GM23338 (cell line): ENCODE measurements around the gene ANKZF1. TPM values are rescaled to one million over a fixed set of nuclear protein-coding genes. Genes with fewer than 3 reads are reported as not detected.

Experiments used
- ATAC-seq: fragments of 200-7000 bp; cut with Tn5 transposase; 3 replicates; pipeline ENCODE4 v1.9.1; 2020
- DNase-seq: peaks from one replicate; pipeline ENCODE4 v3.0.0-alpha.2; 2015; ENCODE audit warnings: low spot score
- H2AFZ ChIP-seq: fragments of 200-600 bp; sonication (generic); 2 replicates; pipeline ENCODE4 v1.8.0; 2016; ENCODE audit warnings: antibody characterized with exemption, mild to moderate bottlenecking, moderate library complexity
- H3F3A ChIP-seq: fragments of 200-600 bp; sonication (generic); replicated peaks from 2 replicates; pipeline ENCODE4 v1.8.0; 2017; ENCODE audit warnings: antibody characterized with exemption, mixed run types, low read depth
- H3K27ac ChIP-seq: fragments of 200-600 bp; sonication (generic); 2 replicates; pipeline ENCODE4 v1.6.1; 2016; ENCODE audit warnings: low read depth
- H3K27me3 ChIP-seq: fragments of 200-600 bp; sonication (generic); 2 replicates; pipeline ENCODE4 v1.8.0; 2016; ENCODE audit warnings: mild to moderate bottlenecking, mixed run types, moderate library complexity; ENCODE audit not compliant: insufficient read depth
- H3K36me3 ChIP-seq: fragments of 200-600 bp; sonication (generic); 2 replicates; pipeline ENCODE4 v1.8.0; 2016; ENCODE audit warnings: mild to moderate bottlenecking; ENCODE audit not compliant: insufficient read depth
- H3K4me1 ChIP-seq: fragments of 200-600 bp; sonication (generic); 2 replicates; pipeline ENCODE4 v1.8.0; 2016; ENCODE audit warnings: mild to moderate bottlenecking, moderate library complexity; ENCODE audit not compliant: insufficient read depth
- H3K4me2 ChIP-seq: fragments of 200-600 bp; sonication (generic); 2 replicates; pipeline ENCODE4 v1.7.1; 2017; ENCODE audit warnings: mixed run types
- H3K4me3 ChIP-seq: fragments of 200-600 bp; sonication (generic); 2 replicates; pipeline ENCODE4 v1.6.1; 2016; ENCODE audit warnings: mixed run types
- H3K79me2 ChIP-seq: fragments of 200-600 bp; sonication (generic); replicated peaks from 2 replicates; pipeline ENCODE4 v1.8.0; 2017; ENCODE audit warnings: mild to moderate bottlenecking; ENCODE audit not compliant: insufficient read depth
- H3K9me2 ChIP-seq: fragments of 200-600 bp; sonication (generic); 2 replicates; pipeline ENCODE4 v1.8.0; 2017; ENCODE audit not compliant: insufficient read depth
- H4K20me1 ChIP-seq: fragments of 200-600 bp; sonication (generic); replicated peaks from 2 replicates; pipeline ENCODE4 v1.8.0; 2017; ENCODE audit warnings: mild to moderate bottlenecking; ENCODE audit not compliant: insufficient read depth
- H3K27ac Mint-ChIP-seq: 2 replicates; pipeline ENCODE4 v1.8.0; 2020; ENCODE audit warnings: inconsistent platforms, mild to moderate bottlenecking, moderate library complexity, mixed read lengths
- H3K27me3 Mint-ChIP-seq: 3 replicates; pipeline ENCODE4 v1.8.0; 2022; ENCODE audit warnings: low read depth, mild to moderate bottlenecking, moderate library complexity, mixed read lengths, inconsistent platforms; ENCODE audit not compliant: insufficient read depth, poor library complexity
- H3K36me3 Mint-ChIP-seq: 3 replicates; pipeline ENCODE4 v1.8.0; 2021; ENCODE audit warnings: low read depth, mild to moderate bottlenecking, inconsistent platforms, moderate library complexity, mixed read lengths
- H3K4me1 Mint-ChIP-seq: 3 replicates; pipeline ENCODE4 v1.8.0; 2020; ENCODE audit warnings: mild to moderate bottlenecking, inconsistent platforms, mixed read lengths
- H3K4me3 Mint-ChIP-seq: 3 replicates; pipeline ENCODE4 v1.8.0; 2021; ENCODE audit warnings: moderate library complexity, mild to moderate bottlenecking, inconsistent platforms, mixed read lengths
- H3K9me3 Mint-ChIP-seq: 3 replicates; pipeline ENCODE4 v1.8.0; 2020; ENCODE audit warnings: moderate library complexity, mild to moderate bottlenecking, inconsistent platforms, mixed read lengths
- CREB1 ChIP-seq: fragments of 250-450 bp; sonication (Bioruptor Pico); IDR thresholded peaks from 2 replicates; pipeline ENCODE4 v1.5.0; 2020; ENCODE audit warnings: low read depth, mild to moderate bottlenecking, moderate library complexity
- ETS1 ChIP-seq: IDR thresholded peaks from 2 replicates; pipeline ENCODE4 v1.6.1; 2016; ENCODE audit warnings: antibody characterized with exemption
- EZH2 ChIP-seq: fragments of 200-600 bp; sonication (generic); IDR thresholded peaks from one replicate; pipeline ENCODE4 v1.8.0; 2017; ENCODE audit warnings: antibody characterized with exemption, mild to moderate bottlenecking, low read depth; ENCODE audit not compliant: unreplicated experiment
- EZH2phosphoT487 ChIP-seq: fragments of 200-600 bp; sonication (generic); IDR thresholded peaks from one replicate; pipeline ENCODE4 v1.8.1; 2018; ENCODE audit warnings: antibody characterized with exemption; ENCODE audit not compliant: unreplicated experiment
- JUNB ChIP-seq: IDR thresholded peaks from one replicate; pipeline ENCODE4 v1.6.1; 2016; ENCODE audit warnings: antibody characterized with exemption; ENCODE audit not compliant: unreplicated experiment
- NANOG ChIP-seq: IDR thresholded peaks from 2 replicates; pipeline ENCODE4 v1.6.1; 2016; ENCODE audit warnings: antibody characterized with exemption, borderline replicate concordance
- POLR2AphosphoS5 ChIP-seq: IDR thresholded peaks from 2 replicates; pipeline ENCODE4 v1.6.1; 2016; ENCODE audit warnings: antibody characterized with exemption, low read depth
- REST ChIP-seq: IDR thresholded peaks from one replicate; pipeline ENCODE4 v1.6.1; 2018; ENCODE audit warnings: antibody characterized with exemption; ENCODE audit not compliant: unreplicated experiment
- STAT1 ChIP-seq: IDR thresholded peaks from one replicate; pipeline ENCODE4 v1.6.1; 2016; ENCODE audit warnings: antibody characterized with exemption; ENCODE audit not compliant: unreplicated experiment
- ZNF114 ChIP-seq: fragments of 250-450 bp; sonication (Bioruptor Pico); IDR thresholded peaks from 2 replicates; pipeline ENCODE4 v1.5.0; 2020; ENCODE audit warnings: mild to moderate bottlenecking, moderate library complexity
- ZNF331 ChIP-seq: fragments of 250-450 bp; sonication (Bioruptor Pico); IDR thresholded peaks from 2 replicates; pipeline ENCODE4 v1.5.0; 2020; ENCODE audit warnings: low read depth, mild to moderate bottlenecking, moderate library complexity
- polyA plus RNA-seq: library from polyadenylated mRNA; unstranded; fragments of >200 nt; fragmentation: Nextera tagmentation; extraction: Ambion mirVana; gene quantifications from 2 replicates; pipeline ENCODE4 v1.2.1, GENCODE V29; 2016
- total RNA-seq: library from RNA; depleted of rRNA; stranded (reverse); fragments of >200 nt; shearing (Covaris generic); gene quantifications from 2 replicates; pipeline ENCODE4 v1.2.3, GENCODE V29; 2014
- TF ChIP-seq, protein P1 (sequence below): fragments of 250-450 bp; sonication (Bioruptor Pico); IDR thresholded peaks from 2 replicates; pipeline ENCODE4 v1.5.0; 2020; ENCODE audit warnings: mild to moderate bottlenecking, moderate library complexity
- TF ChIP-seq, protein P2 (sequence below), 2 experiments: fragments of 200-600 bp in 1 of 2; sonication (generic) in 1 of 2; conservative IDR thresholded peaks; 2 replicates each; pipeline versions ENCODE4 v1.5.1 to v1.6.1; 2016 to 2017; ENCODE audit warnings: antibody characterized with exemption in 2 of 2, low read depth in 2 of 2, mild to moderate bottlenecking in 2 of 2, moderate library complexity in 1 of 2

The ANKZF1 gene
- total and polyA plus RNA-seq, 2 experiments from 2014 or later: 29.9 to 61.9 TPM

DNA sequence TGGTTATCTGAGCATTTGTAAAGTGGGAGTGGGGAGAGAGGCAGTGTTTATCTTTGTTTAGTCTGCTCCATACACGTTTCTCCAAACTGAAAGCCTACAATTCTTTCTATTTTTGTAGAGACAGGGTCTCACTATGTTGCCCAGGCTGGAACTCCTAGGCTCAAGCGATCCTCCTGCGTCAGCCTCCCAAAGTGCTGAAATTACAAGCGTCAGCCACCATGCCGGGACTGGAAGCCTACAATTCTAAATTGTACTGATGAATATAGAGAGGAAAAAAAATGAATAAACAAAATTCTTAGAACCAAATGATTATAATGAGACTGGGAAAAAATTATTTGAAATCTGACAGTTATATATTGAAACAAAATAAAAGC lies 24.5 kb upstream of the ANKZF1 start:
- H3K9me2 ChIP-seq: no peaks in the 10 kb centered on the region
- DNase-seq (no peak), ATAC-seq (no peak)
- peaks cover 15% of the 10 kb centered on the region for H3K4me1 ChIP-seq
- Mint-ChIP-seq H3K9me3 (peaks cover 9% of the 10 kb centered on the region; the same call in 2 of the 3 replicates), H3K4me1 (peaks cover 15% of the 10 kb centered on the region; the same call in 2 of the 3 replicates), H3K36me3 (peaks cover 16% of the 10 kb centered on the region; the same call in 2 of the 3 replicates), H3K4me3 (peak overlapping the region; percentile 88; the same call in 1 of the 3 replicates), H3K27me3 (peaks cover 10% of the 10 kb centered on the region), H3K27ac (no peak overlapping the region)
- no peak overlapping the region for H2AFZ ChIP-seq
- TF ChIP-seq JUNB (no peak), NANOG (no peak), CREB1 (CRISPR knock-in tag) (no peak), ETS1 (no peak), POLR2AphosphoS5 (no peak), EZH2 (no peak), REST (no peak), STAT1 (no peak), ZNF114 (CRISPR knock-in tag) (no peak), EZH2phosphoT487 (no peak), ZNF331 (CRISPR knock-in tag) (no peak)
- TF ChIP-seq, protein P1, sequence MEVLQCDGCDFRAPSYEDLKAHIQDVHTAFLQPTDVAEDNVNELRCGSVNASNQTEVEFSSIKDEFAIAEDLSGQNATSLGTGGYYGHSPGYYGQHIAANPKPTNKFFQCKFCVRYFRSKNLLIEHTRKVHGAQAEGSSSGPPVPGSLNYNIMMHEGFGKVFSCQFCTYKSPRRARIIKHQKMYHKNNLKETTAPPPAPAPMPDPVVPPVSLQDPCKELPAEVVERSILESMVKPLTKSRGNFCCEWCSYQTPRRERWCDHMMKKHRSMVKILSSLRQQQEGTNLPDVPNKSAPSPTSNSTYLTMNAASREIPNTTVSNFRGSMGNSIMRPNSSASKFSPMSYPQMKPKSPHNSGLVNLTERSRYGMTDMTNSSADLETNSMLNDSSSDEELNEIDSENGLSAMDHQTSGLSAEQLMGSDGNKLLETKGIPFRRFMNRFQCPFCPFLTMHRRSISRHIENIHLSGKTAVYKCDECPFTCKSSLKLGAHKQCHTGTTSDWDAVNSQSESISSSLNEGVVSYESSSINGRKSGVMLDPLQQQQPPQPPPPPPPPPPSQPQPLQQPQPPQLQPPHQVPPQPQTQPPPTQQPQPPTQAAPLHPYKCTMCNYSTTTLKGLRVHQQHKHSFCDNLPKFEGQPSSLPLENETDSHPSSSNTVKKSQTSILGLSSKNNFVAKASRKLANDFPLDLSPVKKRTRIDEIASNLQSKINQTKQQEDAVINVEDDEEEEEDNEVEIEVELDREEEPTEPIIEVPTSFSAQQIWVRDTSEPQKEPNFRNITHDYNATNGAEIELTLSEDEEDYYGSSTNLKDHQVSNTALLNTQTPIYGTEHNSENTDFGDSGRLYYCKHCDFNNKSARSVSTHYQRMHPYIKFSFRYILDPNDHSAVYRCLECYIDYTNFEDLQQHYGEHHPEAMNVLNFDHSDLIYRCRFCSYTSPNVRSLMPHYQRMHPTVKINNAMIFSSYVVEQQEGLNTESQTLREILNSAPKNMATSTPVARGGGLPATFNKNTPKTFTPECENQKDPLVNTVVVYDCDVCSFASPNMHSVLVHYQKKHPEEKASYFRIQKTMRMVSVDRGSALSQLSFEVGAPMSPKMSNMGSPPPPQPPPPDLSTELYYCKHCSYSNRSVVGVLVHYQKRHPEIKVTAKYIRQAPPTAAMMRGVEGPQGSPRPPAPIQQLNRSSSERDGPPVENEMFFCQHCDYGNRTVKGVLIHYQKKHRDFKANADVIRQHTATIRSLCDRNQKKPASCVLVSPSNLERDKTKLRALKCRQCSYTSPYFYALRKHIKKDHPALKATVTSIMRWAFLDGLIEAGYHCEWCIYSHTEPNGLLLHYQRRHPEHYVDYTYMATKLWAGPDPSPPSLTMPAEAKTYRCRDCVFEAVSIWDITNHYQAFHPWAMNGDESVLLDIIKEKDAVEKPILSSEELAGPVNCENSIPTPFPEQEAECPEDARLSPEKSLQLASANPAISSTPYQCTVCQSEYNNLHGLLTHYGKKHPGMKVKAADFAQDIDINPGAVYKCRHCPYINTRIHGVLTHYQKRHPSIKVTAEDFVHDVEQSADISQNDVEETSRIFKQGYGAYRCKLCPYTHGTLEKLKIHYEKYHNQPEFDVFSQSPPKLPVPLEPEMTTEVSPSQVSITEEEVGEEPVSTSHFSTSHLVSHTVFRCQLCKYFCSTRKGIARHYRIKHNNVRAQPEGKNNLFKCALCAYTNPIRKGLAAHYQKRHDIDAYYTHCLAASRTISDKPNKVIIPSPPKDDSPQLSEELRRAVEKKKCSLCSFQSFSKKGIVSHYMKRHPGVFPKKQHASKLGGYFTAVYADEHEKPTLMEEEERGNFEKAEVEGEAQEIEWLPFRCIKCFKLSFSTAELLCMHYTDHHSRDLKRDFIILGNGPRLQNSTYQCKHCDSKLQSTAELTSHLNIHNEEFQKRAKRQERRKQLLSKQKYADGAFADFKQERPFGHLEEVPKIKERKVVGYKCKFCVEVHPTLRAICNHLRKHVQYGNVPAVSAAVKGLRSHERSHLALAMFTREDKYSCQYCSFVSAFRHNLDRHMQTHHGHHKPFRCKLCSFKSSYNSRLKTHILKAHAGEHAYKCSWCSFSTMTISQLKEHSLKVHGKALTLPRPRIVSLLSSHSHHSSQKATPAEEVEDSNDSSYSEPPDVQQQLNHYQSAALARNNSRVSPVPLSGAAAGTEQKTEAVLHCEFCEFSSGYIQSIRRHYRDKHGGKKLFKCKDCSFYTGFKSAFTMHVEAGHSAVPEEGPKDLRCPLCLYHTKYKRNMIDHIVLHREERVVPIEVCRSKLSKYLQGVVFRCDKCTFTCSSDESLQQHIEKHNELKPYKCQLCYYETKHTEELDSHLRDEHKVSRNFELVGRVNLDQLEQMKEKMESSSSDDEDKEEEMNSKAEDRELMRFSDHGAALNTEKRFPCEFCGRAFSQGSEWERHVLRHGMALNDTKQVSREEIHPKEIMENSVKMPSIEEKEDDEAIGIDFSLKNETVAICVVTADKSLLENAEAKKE: no peak
- TF ChIP-seq, protein P2, sequence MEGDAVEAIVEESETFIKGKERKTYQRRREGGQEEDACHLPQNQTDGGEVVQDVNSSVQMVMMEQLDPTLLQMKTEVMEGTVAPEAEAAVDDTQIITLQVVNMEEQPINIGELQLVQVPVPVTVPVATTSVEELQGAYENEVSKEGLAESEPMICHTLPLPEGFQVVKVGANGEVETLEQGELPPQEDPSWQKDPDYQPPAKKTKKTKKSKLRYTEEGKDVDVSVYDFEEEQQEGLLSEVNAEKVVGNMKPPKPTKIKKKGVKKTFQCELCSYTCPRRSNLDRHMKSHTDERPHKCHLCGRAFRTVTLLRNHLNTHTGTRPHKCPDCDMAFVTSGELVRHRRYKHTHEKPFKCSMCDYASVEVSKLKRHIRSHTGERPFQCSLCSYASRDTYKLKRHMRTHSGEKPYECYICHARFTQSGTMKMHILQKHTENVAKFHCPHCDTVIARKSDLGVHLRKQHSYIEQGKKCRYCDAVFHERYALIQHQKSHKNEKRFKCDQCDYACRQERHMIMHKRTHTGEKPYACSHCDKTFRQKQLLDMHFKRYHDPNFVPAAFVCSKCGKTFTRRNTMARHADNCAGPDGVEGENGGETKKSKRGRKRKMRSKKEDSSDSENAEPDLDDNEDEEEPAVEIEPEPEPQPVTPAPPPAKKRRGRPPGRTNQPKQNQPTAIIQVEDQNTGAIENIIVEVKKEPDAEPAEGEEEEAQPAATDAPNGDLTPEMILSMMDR (conservative IDR thresholded peaks at IDR 0.05; ENCODE audit: low read depth in 2 of 2): no peak
- H3K36me3 ChIP-seq: no peaks in the 10 kb centered on the region; the same call in 1 of the 2 replicates
- no peak overlapping the region for H3K4me3 ChIP-seq
- H4K20me1 ChIP-seq: no peaks in the 10 kb centered on the region; the same call in 1 of the 2 replicates
- no peak overlapping the region for H3K4me2 ChIP-seq
- no peaks in the 10 kb centered on the region for H3K79me2 ChIP-seq
- H3F3A ChIP-seq: peaks cover 15% of the 10 kb centered on the region; the same call in 1 of the 2 replicates
- no peak overlapping the region for H3K27ac ChIP-seq
- no peaks in the 10 kb centered on the region for H3K27me3 ChIP-seq
